SK-N-SH (cell line): ENCODE results near the gene CLEC16A. TPM values are rescaled to one million over a fixed set of nuclear protein-coding genes. Genes with fewer than 3 reads are reported as not detected.

ENCODE experiments used
- CTCF ChIA-PET: fragments of 300-600, 350-600 bp; formaldehyde crosslinking; extraction: SDS; loops from one replicate; lab custom pipeline; 2021; lab: Yijun Ruan, JAX
- POLR2A ChIA-PET: fragments of 350-600 bp; sonication (Branson Sonifier 250); formaldehyde crosslinking; extraction: SDS; loops from one replicate; lab custom pipeline; 2020; ENCODE audit warnings: antibody characterized with exemption, inconsistent platforms; lab: Yijun Ruan, JAX
- DNase-seq: peaks from one replicate; pipeline ENCODE4 v3.0.0; 2012
- H2AFZ ChIP-seq: fragments of 200-600 bp; sonication (generic); 2 replicates; pipeline ENCODE4 v1.8.1; 2016; ENCODE audit warnings: antibody characterized with exemption, mild to moderate bottlenecking, low read depth
- H3F3A ChIP-seq: fragments of 200-600 bp; sonication (generic); replicated peaks from 2 replicates; pipeline ENCODE3; 2016; ENCODE audit warnings: antibody characterized with exemption, mild to moderate bottlenecking; ENCODE audit not compliant: insufficient read depth
- H3K27ac ChIP-seq, 2 experiments: fragments of 200-500 bp in 1 of 2; fragments of 200-600 bp in 1 of 2; sonication (Bioruptor generic) in 1 of 2; sonication (generic), shearing (Covaris generic) in 1 of 2; 2 replicates each; pipeline versions ENCODE4 v1.5.1 to v1.6.1; 2014 to 2016; ENCODE audit warnings: low read depth in 2 of 2, inconsistent platforms in 1 of 2, low read length in 1 of 2, mild to moderate bottlenecking in 1 of 2, mixed read lengths in 1 of 2
- H3K27me3 ChIP-seq: fragments of 200-600 bp; sonication (generic), shearing (Covaris generic); 2 replicates; pipeline ENCODE4 v1.6.1; 2016; ENCODE audit warnings: mixed run types; ENCODE audit not compliant: insufficient read depth
- H3K36me3 ChIP-seq, 2 experiments: fragments of 200-500 bp in 1 of 2; fragments of 200-600 bp in 1 of 2; sonication (Bioruptor generic) in 1 of 2; sonication (generic) in 1 of 2; replicated peaks in 1 of 2; 2 replicates each; pipeline versions ENCODE3 to v1.5.1; 2014 to 2016; ENCODE audit warnings: low read length in 1 of 2, mild to moderate bottlenecking in 1 of 2; ENCODE audit not compliant: insufficient read depth in 2 of 2, control insufficient read depth in 1 of 2
- H3K4me1 ChIP-seq, 2 experiments: fragments of 200-500 bp in 1 of 2; fragments of 200-600 bp in 1 of 2; sonication (Bioruptor generic) in 1 of 2; sonication (generic), shearing (Covaris generic) in 1 of 2; 2 replicates each; pipeline versions ENCODE4 v1.5.1 to v1.6.1; 2014 to 2016; ENCODE audit warnings: low read depth in 1 of 2, low read length in 1 of 2, mixed run types in 1 of 2; ENCODE audit not compliant: insufficient read depth in 2 of 2, control insufficient read depth in 1 of 2
- H3K4me2 ChIP-seq: fragments of 200-600 bp; sonication (generic), shearing (Covaris generic); 2 replicates; pipeline ENCODE4 v1.6.1; 2017; ENCODE audit warnings: mixed run types
- H3K4me3 ChIP-seq, 2 experiments: fragments of 200-500 bp in 1 of 2; fragments of 200-600 bp in 1 of 2; sonication (Bioruptor generic) in 1 of 2; sonication (generic), shearing (Covaris generic) in 1 of 2; 2 replicates each; pipeline versions ENCODE4 v1.5.1 to v1.8.1; 2014 to 2016; ENCODE audit warnings: low read depth in 2 of 2, inconsistent platforms in 1 of 2, low read length in 1 of 2, mild to moderate bottlenecking in 1 of 2, mixed read lengths in 1 of 2, moderate library complexity in 1 of 2
- H3K79me2 ChIP-seq: fragments of 200-600 bp; sonication (generic); 2 replicates; pipeline ENCODE4 v1.8.1; 2017; ENCODE audit warnings: mild to moderate bottlenecking; ENCODE audit not compliant: insufficient read depth
- H3K9ac ChIP-seq: fragments of 200-600 bp; sonication (generic); 2 replicates; pipeline ENCODE4 v1.6.1; 2017; ENCODE audit warnings: mixed run types
- H3K9me2 ChIP-seq: fragments of 200-600 bp; sonication (generic); 2 replicates; pipeline ENCODE4 v1.6.1; 2017; ENCODE audit warnings: mixed run types
- H3K9me3 ChIP-seq: fragments of 200-600 bp; sonication (generic); 2 replicates; pipeline ENCODE4 v1.6.1; 2017; ENCODE audit warnings: mixed run types, mild to moderate bottlenecking, moderate library complexity
- H4K20me1 ChIP-seq: fragments of 200-600 bp; sonication (generic); 2 replicates; pipeline ENCODE4 v1.6.1; 2017; ENCODE audit warnings: mild to moderate bottlenecking, mixed run types; ENCODE audit not compliant: insufficient read depth
- EP300 ChIP-seq, 2 experiments: IDR thresholded peaks; 2 replicates each; pipeline versions ENCODE4 v1.4.0 to v1.6.1; 2012; ENCODE audit warnings: borderline replicate concordance in 1 of 2, low read depth in 1 of 2, low read length in 1 of 2
- FOXJ3 ChIP-seq: sonication (generic); formaldehyde crosslinking; IDR thresholded peaks from 2 replicates; pipeline ENCODE4 v1.5.1; 2020; ENCODE audit warnings: mild to moderate bottlenecking, missing genetic modification reagents
- FOXM1 ChIP-seq: IDR thresholded peaks from 2 replicates; pipeline ENCODE4 v1.4.0; 2012; ENCODE audit warnings: low read depth, mild to moderate bottlenecking
- GATA2 ChIP-seq: sonication (generic); formaldehyde crosslinking; IDR thresholded peaks from 2 replicates; pipeline ENCODE4 v1.5.0; 2020; ENCODE audit warnings: mild to moderate bottlenecking, missing genetic modification reagents
- MXI1 ChIP-seq: IDR thresholded peaks from 2 replicates; pipeline ENCODE4 v1.6.1; 2012; ENCODE audit warnings: mild to moderate bottlenecking, low read depth, low read length, improper control_type of control experiment
- NFIC ChIP-seq: IDR thresholded peaks from 2 replicates; pipeline ENCODE4 v1.4.0; 2012; ENCODE audit warnings: borderline replicate concordance
- NRF1 ChIP-seq: IDR thresholded peaks from 2 replicates; pipeline ENCODE4 v1.6.1; 2012; ENCODE audit warnings: low read depth, mild to moderate bottlenecking, low read length
- POLR2AphosphoS5 ChIP-seq: IDR thresholded peaks from 2 replicates; pipeline ENCODE4 v1.6.1; 2012; ENCODE audit warnings: low read depth, low read length
- RAD21 ChIP-seq: IDR thresholded peaks from 2 replicates; pipeline ENCODE4 v1.6.1; 2012; ENCODE audit warnings: mild to moderate bottlenecking, low read length
- SIN3A ChIP-seq: IDR thresholded peaks from 2 replicates; pipeline ENCODE4 v1.6.1; 2012; ENCODE audit warnings: low read depth, mild to moderate bottlenecking, low read length, moderate library complexity, borderline replicate concordance
- TEAD4 ChIP-seq: IDR thresholded peaks from 2 replicates; pipeline ENCODE4 v1.4.0; 2012; ENCODE audit warnings: mild to moderate bottlenecking, borderline replicate concordance; ENCODE audit not compliant: insufficient read depth
- YY1 ChIP-seq: IDR thresholded peaks from 2 replicates; pipeline ENCODE4 v1.4.0; 2012; ENCODE audit warnings: low read depth, mild to moderate bottlenecking
- WGBS: methylation state at CpG from one replicate; pipeline ENCODE4 v1.1.6; 2017; ENCODE audit warnings: low lambda C conversion rate; 5-methylcytosine and 5-hydroxymethylcytosine counted together
- polyA plus RNA-seq, 3 experiments: library from polyadenylated mRNA; depleted of rRNA; stranded (reverse); fragments of >200 nt; gene quantifications; 2 replicates each; pipeline ENCODE4 v1.2.3, GENCODE V29; 2012

Gene CLEC16A
- polyA plus RNA-seq, 1 of the 3 experiments (the other 2 are of a cell fraction): 13.7 TPM

GRCh38 chr16:11196286-11196828 is 252.0 kb downstream of the CLEC16A start:
- Histone ChIP-seq H3K27ac (no peak overlapping the region), H3K4me1 (peaks cover 0 to 4% of the 10 kb centered on the region in 2 experiments; a peak in 1 of 4 replicates), H4K20me1 (no peaks in the 10 kb centered on the region), H3F3A (no peaks in the 10 kb centered on the region), H3K9me2 (no peaks in the 10 kb centered on the region), H3K9me3 (no peaks in the 10 kb centered on the region), H3K27me3 (no peaks in the 10 kb centered on the region), H3K4me3 (no peak overlapping the region), H3K36me3 (no peaks in the 10 kb centered on the region), H3K4me2 (no peak overlapping the region), H3K9ac (no peak overlapping the region), H2AFZ (no peak overlapping the region), H3K79me2 (no peaks in the 10 kb centered on the region)
- 53% methylated on average over 2 of the region's 3 CpGs for WGBS
- DNase-seq: no peak
- CTCF ChIA-PET: interaction anchor here (1.1 to 1.7 kb wide), 4 partner anchors 16 to 232 kb away, joined by 3 to 4 read pairs (median 3); partner anchors contain the start of gene SOCS1
- TF ChIP-seq RAD21 (no peak), TEAD4 (no peak), MXI1 (no peak), NFIC (no peak), NRF1 (no peak), SIN3A (no peak)
- POLR2A ChIA-PET: no interaction called here

DNA sequence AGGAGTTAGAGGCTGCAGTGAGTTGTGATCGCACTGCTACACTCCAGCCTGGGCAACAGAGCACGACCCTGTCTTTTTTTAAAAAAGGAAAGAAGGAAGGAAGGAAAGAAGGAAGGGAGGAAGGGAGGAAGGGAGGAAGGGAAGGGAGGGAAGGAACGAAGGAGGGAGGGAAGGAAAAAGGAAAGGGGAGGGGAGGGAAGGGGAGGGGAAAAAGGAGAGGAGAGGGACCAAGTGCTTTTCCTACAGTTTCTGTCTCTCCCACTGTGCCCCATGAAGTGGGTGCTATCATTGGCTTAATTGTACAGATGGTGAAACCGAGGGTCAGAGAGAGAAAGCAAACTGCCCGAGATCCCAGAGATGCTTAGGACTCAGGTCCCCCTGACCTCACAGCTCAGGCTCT is 254.0 kb downstream of the CLEC16A start:
- Histone ChIP-seq H3K9me2 (no peaks in the 10 kb centered on the region), H3K4me2 (no peak overlapping the region), H3K9me3 (no peaks in the 10 kb centered on the region), H3K79me2 (no peaks in the 10 kb centered on the region), H3K4me3 (no peak overlapping the region), H4K20me1 (no peaks in the 10 kb centered on the region), H2AFZ (no peak overlapping the region), H3K27me3 (no peaks in the 10 kb centered on the region), H3K27ac (no peak overlapping the region), H3K36me3 (no peaks in the 10 kb centered on the region), H3F3A (no peaks in the 10 kb centered on the region), H3K9ac (no peak overlapping the region), H3K4me1 (peaks cover 5 to 17% of the 10 kb centered on the region in 2 experiments; a peak in 3 of 4 replicates)
- TF ChIP-seq GATA2 (CRISPR knock-in tag) (no peak), POLR2AphosphoS5 (no peak), FOXJ3 (no peak), FOXM1 (no peak), EP300 (IDR thresholded peaks at IDR 0.05; ENCODE audit: borderline replicate concordance in 1 of 2, low read depth in 1 of 2, low read length in 1 of 2) (no peak)
- ChIA-PET CTCF (interaction anchor here (0.9 kb wide), 1 partner anchor 58 kb away, joined by 3 read pairs; the partner anchor contains the start of gene SOCS1), POLR2A (no interaction called here)
- WGBS: 88% methylated on average over 5 of the region's 5 CpGs
- no peak for DNase-seq

DNA sequence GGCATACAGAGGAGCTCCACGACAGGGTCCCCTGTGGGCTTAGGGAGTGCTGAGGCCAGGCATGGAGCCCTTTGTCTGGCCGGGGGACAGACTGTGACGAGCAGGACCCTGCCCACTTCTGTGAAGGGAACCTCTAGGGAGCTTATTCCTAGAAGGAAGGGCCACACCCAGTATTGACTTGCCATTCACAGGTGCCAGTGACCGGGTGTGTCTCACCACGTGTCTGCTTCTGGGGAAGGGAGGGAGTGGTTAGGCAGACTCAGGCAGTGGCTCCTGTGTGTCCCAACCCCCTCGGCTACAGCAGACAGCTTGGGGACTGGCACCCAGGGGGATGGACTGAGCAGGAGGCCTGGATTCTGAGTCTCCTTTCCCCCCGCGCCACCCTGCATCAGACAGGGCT is 254.5 kb downstream of the CLEC16A start:
- Histone ChIP-seq H3K4me3 (no peak overlapping the region), H3K9me2 (no peaks in the 10 kb centered on the region), H3K79me2 (no peaks in the 10 kb centered on the region), H4K20me1 (no peaks in the 10 kb centered on the region), H3K4me2 (no peak overlapping the region), H3K9me3 (no peaks in the 10 kb centered on the region), H3K36me3 (no peaks in the 10 kb centered on the region), H3K4me1 (peaks cover 5 to 17% of the 10 kb centered on the region in 2 experiments; a peak in 3 of 4 replicates), H3K27ac (no peak overlapping the region), H3K27me3 (no peaks in the 10 kb centered on the region), H3F3A (no peaks in the 10 kb centered on the region), H3K9ac (no peak overlapping the region), H2AFZ (no peak overlapping the region)
- CTCF ChIA-PET: interaction anchor here (0.9 kb wide), 1 partner anchor 58 kb away, joined by 3 read pairs; the partner anchor contains the start of gene SOCS1
- TF ChIP-seq YY1 (no peak), SIN3A (no peak), NRF1 (no peak)
- WGBS: 87% methylated on average over 5 of the region's 8 CpGs
- no peak for DNase-seq
- POLR2A ChIA-PET: no interaction called here
